Measurements from ENCODE around the gene TBC1D16. TPM values are rescaled to one million over a fixed set of nuclear protein-coding genes. Genes with fewer than 3 reads are reported as not detected.

The TBC1D16 gene
- total and polyA plus RNA-seq, 7 donors = 1.7 to 11.4 (median 6.5) TPM

DNA sequence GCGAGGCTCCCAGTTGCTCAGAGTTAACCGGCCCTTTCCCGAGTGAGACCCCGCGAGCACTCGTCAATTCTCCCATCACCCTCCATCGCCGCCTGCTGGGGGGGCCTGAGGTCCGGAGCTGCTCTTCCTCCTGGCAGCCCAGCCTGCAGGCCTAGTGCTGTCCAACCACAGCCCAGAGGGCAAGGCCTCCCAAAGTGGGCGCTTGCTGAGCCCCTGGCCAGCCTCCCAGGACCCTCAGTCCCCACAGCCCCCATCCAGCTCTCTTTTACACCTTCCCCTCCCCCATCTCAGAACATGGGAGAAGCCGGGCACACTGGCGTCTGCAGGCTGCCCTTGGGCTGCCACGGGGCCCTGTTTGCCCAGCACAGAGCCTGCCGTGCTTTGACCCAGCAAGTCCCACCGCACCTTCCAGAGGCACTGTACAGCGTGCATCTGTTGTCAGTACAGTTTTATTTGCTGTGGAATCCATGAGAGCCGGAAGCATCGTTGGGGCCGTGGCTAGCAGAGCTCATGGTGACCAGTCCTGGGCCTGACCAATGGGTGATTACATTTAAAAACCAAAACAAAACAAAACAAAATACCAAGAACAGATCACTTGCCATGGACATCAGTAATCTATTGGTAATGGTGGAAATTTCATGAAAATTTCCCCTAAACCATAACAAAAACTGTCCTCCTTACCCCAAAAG, 100.3 kb downstream of the TBC1D16 start:
- no peak overlapping the region for H3K27ac ChIP-seq
- 83 to 91% (median 88%) methylated on average over 18 to 19 of the region's 19 CpGs for WGBS, 3 donors
- peak in 1 of 2 donors; percentile 36 for DNase-seq
- no peak overlapping the region for H3K4me3 ChIP-seq
- peaks cover 8% of the 10 kb centered on the region for H3K4me1 ChIP-seq
- intact Hi-C loops (cut with DNase I) = no loop called here
- no peaks in the 10 kb centered on the region for H3K36me3 ChIP-seq (ENCODE audit: insufficient read depth in 1 of 2, low read depth in 1 of 2)
- no peak for TF ChIP-seq CTCF (IDR thresholded peaks at IDR 0.05)
- H3K9me3 ChIP-seq = no peaks in the 10 kb centered on the region
- H3K27me3 ChIP-seq (ENCODE audit: insufficient read depth in 3 of 3, low read length in 2 of 3) = peaks cover 0 to 63% (median 12%) of the 10 kb centered on the region in 3 donors
- ATAC-seq = no peak

DNA sequence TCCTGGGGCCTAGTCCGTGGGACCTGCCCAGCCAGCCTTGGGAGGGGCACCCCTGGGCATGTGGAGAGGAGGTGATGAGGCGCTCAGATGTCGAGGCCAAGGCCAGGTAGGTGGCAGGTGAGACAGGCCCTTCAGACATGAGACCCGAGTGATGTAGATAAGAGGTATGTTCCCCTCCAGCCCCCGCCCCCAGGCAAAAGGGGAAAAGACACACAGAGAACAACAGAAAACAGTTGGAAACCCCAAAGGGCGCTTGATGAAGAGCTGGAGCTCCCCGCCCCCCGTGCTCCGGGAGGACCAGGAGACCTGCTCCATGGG, 101.1 kb downstream of the TBC1D16 start:
- Histone ChIP-seq H3K36me3 (ENCODE audit: insufficient read depth in 1 of 2, low read depth in 1 of 2) (no peaks in the 10 kb centered on the region), H3K9me3 (no peaks in the 10 kb centered on the region), H3K27me3 (ENCODE audit: insufficient read depth in 3 of 3, low read length in 2 of 3) (peaks cover 0 to 64% (median 15%) of the 10 kb centered on the region in 3 donors), H3K4me3 (no peak overlapping the region), H3K27ac (no peak overlapping the region), H3K4me1 (peaks cover 12% of the 10 kb centered on the region)
- peak in 1 of 2 donors; percentile 39 for DNase-seq
- intact Hi-C loops (cut with DNase I) = no loop called here
- ATAC-seq = no peak
- WGBS, 3 donors = 81 to 92% (median 83%) methylated on average over 9 of the region's 9 CpGs
- no peak for TF ChIP-seq CTCF (IDR thresholded peaks at IDR 0.05)

DNA sequence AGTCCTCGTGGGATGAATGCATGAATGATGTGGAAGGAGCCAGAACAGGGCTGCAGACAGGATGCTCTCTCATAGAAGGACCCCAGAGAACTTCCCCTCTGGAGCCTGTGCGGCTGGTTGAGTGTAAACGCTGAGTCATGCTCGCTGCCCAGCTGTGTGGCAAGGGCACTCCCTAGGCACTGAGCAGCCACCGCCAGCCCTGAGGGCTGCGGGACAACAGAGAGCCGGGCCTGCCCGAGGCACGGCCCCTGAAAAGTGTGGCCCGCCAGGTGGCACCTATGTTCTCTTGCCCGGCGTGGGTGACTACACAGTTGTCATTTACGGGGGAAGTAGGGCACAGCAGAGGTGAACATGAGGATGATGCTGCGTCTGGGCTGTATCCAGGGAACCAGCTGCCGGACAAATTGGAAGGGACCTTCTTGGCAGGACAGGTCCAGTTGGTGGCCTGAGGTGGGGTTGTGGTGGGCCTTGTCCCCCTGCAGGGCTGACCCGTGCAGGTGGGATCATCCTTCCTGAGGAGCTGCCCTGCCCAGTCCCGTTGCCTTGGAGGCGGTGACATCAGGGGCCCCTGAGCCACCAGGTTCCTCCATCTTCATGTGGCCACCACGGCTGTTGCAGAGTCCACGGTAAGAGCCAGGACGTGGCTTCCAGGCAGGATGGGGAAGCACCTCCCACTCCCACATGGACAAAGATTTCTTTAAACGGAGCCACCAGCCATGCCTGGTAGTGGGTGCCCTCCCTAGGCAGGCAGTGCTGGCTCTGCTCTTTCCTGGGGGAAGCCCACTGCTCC, 101.6 kb downstream of the TBC1D16 start:
- Histone ChIP-seq H3K4me3 (no peak overlapping the region), H3K4me1 (peaks cover 12% of the 10 kb centered on the region), H3K27ac (no peak overlapping the region), H3K27me3 (ENCODE audit: insufficient read depth in 3 of 3, low read length in 2 of 3) (peaks cover 0 to 64% (median 15%) of the 10 kb centered on the region in 3 donors), H3K9me3 (no peaks in the 10 kb centered on the region), H3K36me3 (ENCODE audit: insufficient read depth in 1 of 2, low read depth in 1 of 2) (no peaks in the 10 kb centered on the region)
- peak; percentile 47 to 70 (median 58) for ATAC-seq
- WGBS, 3 donors = 27 to 37% (median 32%) methylated on average over 22 of the region's 22 CpGs
- no peak for TF ChIP-seq CTCF (IDR thresholded peaks at IDR 0.05)
- DNase-seq = peak in 1 of 2 donors; percentile 56
- intact Hi-C loops (cut with DNase I) = no loop called here

GRCh38 chr17:79932451-79933306, 103.0 kb downstream of the TBC1D16 start:
- Histone ChIP-seq H3K4me3 (no peak overlapping the region), H3K9me3 (no peaks in the 10 kb centered on the region), H3K27ac (no peak overlapping the region), H3K4me1 (peaks cover 12% of the 10 kb centered on the region), H3K36me3 (ENCODE audit: insufficient read depth in 1 of 2, low read depth in 1 of 2) (no peaks in the 10 kb centered on the region), H3K27me3 (ENCODE audit: insufficient read depth in 3 of 3, low read length in 2 of 3) (peaks cover 0 to 66% (median 17%) of the 10 kb centered on the region in 3 donors)
- 46 to 54% (median 50%) methylated on average over 10 of the region's 10 CpGs for WGBS, 3 donors
- TF ChIP-seq CTCF (IDR thresholded peaks at IDR 0.05) = no peak
- intact Hi-C loops (cut with DNase I) = no loop called here
- DNase-seq = no peak
- ATAC-seq = no peak
